Stimulated activated CD4-positive, alpha-beta T cell treated with anti-CD3 and anti-CD28 coated beads, Interleukin-12 subunit alpha, Interleukin-12 subunit beta, amount 100 ng/mL, for 48 hours (primary cell): ENCODE results near the gene ANP32D.
"Not testable (repeated sequence)": the region's sequence is repeated elsewhere in the genome, so short reads cannot be mapped to it uniquely, and the experiment has no call there.

Experiments
- DNase-seq, 3 donors: peaks; one replicate each; pipeline ENCODE4 v3.0.0-alpha.2; 2020; ENCODE audit warnings: low read depth in 2 of 3, low spot score in 1 of 3

The ANP32D gene

DNA sequence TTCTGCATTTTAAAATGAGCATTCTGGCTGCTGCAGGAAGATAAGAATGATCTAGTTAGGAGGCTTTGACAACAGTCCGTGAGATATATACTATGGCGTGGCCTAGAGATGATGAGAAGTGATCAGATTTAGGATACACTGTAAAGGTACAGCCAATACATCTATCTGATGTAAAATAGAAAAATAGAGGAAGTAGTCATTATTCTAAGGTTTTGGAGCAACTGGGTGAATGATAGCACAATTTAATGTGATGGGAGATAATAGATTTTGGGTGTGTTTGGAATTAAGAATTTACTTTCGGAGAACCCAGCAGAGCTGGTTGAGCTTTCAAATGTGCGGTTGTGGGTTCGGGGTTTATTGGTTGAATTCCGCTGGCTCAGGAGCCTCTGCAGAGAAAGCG is at the start of gene ANP32D:
Gene ANP32D, plus strand, starts transcription at position 301 of the 400 bp plus-strand sequence. CDS start 106 bp downstream, outside the sequence.
- DNase-seq: no peak

GRCh38 chr12:48423171-48423570 is 49.2 kb upstream of the ANP32D start:
- DNase-seq: no peak

DNA sequence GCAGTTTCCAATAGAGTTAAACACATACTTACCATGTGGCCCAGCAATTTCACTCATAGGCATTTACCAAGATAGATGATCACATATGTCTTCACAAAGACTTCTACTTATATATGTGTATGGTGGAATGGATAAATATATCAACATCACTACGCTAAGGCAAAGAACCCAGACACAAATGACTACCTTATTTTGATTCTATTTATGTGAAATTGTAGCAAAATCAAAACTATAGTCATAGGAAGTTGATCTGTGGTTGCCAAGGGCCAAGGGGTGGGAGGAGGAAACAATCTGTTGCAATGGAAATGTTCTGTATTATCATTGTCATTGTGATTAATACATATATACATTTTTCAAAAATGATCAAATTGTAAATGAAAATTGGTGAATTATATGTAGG is 47.7 kb upstream of the ANP32D start:
- no peak for DNase-seq

- not testable (repeated sequence) for DNase-seq
Observed at GRCh38 chr12:48434016-48434415, 38.3 kb upstream of the ANP32D start.

- DNase-seq: no peak
Observed at GRCh38 chr12:48441069-48441468, 31.3 kb upstream of the ANP32D start.

- DNase-seq: no peak
Observed at GRCh38 chr12:48442179-48442847, 30.0 kb upstream of the ANP32D start.

DNA sequence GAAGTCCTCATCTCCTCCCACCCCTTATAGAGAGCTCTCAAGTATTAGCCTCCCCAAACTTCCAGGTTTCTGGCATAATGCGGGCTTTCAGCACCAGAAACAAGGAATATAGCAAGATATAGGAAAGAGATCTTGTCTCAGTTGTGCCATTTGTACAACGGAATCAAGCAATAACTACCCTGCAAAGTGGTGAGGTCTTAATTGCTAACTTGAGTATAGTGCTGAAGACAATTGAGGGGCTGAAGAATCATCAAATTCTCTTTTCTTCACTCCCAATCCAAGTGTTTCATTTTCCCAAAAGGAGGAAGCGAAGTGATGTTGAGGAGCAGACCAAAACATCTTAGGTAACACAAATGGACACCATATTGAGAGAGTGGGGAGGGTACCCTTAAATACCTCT is 26.8 kb upstream of the ANP32D start:
- DNase-seq: no peak

GRCh38 chr12:48446161-48446776 is 26.1 kb upstream of the ANP32D start:
- DNase-seq: no peak

DNA sequence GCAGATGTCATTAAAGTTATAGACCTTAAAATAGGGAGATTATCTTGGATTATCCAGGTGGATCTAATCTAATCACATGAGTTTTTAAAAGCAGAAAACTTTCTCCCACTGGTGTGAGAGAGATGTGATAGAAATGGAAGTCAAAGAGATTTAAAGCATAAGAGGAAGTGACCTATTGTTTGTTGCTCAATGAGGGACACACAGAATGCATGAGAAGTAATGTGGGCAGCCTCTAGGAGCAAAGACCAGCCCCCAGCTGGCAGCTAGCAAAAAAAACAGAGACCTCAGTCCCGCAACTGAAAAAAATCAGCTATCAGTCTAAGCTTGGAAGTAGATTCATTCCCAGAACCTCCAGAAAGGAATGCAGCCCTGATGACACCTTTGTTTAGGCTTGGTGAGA is 24.6 kb upstream of the ANP32D start:
- no peak for DNase-seq

DNA sequence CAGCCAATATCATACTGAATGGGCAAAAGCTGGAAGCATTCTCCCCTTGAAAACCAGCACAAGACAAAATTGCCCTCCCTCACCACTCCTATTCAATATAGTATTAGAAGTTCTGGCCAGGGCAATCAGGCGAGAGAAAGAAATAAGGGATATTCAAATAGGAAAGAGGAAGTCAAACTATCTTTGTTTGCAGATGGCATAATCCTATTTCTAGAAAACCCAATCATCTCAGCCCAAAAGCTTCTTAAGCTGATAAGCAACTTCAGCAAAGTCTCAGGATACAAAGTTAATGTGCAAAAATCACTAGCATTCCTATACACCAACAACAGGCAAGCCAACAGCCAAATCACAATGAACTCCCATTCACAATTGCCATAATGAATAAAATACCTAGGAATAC is 21.0 kb upstream of the ANP32D start:
- no peak for DNase-seq

DNA sequence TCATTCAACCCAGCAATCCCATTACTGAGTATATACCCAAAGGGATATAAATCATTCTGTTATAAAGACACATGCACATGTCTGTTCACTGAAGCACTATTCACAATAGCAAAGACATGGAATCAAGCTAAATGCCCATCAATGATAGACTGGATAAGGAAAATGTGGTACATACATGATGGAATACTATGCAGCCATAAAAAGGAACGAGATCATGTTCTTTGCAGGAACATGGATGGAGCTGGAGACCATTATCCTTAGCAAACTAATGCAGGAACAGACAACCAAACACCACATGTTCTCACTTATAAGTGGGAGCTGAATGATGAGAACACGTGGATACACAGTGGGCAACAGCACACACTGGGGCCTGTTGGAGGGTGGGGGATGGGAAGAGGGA is 19.4 kb upstream of the ANP32D start:
- DNase-seq: not testable (repeated sequence)

GRCh38 chr12:48454667-48455066 is 17.7 kb upstream of the ANP32D start:
- no peak for DNase-seq

GRCh38 chr12:48455116-48455515 is 17.2 kb upstream of the ANP32D start:
- DNase-seq: no peak

- no peak for DNase-seq
Observed at GRCh38 chr12:48459259-48459658, 13.1 kb upstream of the ANP32D start.

- DNase-seq: not testable (repeated sequence)
Observed at GRCh38 chr12:48469027-48469426, 3.3 kb upstream of the ANP32D start.

DNA sequence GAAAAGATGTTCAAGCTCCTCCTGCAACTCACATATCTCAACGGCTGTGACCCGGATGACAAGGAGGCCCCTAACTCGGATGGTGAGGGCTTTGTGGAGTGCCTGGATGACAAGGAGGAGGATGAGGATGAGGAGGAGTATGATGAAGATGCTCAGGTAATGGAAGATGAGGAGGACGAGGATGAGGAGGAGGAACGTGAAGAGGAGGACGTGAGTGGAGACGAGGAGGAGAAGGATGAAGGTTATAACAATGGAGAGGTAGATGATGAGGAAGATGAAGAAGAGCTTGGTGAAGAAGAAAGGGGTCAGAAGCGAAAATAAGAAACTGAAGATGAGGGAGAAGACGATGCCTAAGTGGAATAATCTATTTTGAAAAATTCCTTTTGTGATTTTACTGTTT is 702 bp downstream of the ANP32D start:
- no peak for DNase-seq

- DNase-seq: not testable (repeated sequence)
Observed at GRCh38 chr12:48474497-48474896, 2.1 kb downstream of the ANP32D start.

GRCh38 chr12:48482198-48482597 is 9.8 kb downstream of the ANP32D start, which contains the start of gene C12orf54:
C12orf54 (plus strand) TSS chr12:48482498; CDS start chr12:48483297, 799 bp downstream.
- DNase-seq: no peak

DNA sequence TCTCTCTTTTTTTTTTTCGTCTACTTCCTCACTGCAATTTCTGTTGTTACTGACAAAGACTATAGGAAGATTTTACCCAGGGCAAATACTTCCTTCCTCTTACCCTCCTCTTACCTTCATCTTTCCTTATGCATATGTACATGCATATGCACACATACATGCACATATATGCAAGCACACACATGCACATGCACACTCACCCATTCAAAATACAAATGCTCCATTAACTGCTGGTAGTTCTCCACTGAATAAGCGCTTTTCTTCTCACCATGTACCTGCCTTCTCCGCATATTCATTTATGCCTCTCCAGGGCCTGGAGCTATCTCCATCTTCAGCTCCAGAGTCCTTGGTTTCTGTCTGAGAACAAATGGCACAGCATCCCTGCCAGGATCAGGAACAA is 10.6 kb downstream of the ANP32D start:
- DNase-seq: no peak

DNA sequence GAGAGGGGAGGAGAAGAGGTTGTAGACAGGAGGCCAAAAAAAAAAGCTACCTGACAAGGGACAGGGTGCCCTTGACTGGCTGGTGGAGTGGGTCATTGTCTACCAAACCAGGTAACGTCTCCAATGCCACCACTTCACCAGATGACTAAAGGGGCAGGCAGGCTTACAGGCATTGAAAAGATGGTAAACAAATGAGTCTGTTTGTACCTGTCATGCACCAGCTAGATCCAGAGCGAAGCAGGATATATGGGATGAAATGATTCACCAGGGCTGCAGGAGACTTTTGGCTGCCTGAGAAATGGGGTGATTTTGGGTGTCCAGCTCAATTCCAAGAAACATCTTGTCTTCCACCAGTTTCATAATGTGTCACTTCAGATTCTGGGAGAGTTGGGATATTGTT is 13.9 kb downstream of the ANP32D start:
- no peak for DNase-seq

DNA sequence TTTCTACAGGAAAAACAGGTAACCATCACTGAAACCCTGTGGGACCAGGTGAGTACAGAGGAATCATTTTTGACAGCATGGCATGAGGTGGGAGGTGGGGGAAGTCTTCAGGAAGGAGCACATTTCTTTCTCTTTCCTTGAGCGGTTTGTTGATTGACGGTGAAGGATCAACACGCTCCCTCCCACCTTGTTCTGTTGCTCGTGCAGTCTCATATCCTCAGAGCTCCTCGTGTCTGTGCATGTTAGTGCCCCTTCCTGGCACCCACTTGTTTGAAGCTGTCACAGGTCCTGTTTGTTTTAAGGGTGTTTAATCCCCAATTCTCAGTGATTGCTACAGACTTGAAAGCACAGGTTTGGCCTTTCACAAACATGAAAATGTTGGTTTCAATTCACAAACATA is 14.3 kb downstream of the ANP32D start:
- no peak for DNase-seq

- no peak for DNase-seq
Observed at GRCh38 chr12:48489012-48489411, 16.7 kb downstream of the ANP32D start.

GRCh38 chr12:48489456-48489855 is 17.1 kb downstream of the ANP32D start:
- not testable (repeated sequence) for DNase-seq
